GM18873 (cell line): Measurements from ENCODE around the gene VPS33B.
"Not testable (repeated sequence)": the region's sequence is repeated elsewhere in the genome, so short reads cannot be mapped to it uniquely, and the experiment has no call there.

Experiments
- ATAC-seq: cut with Tn5 transposase; IDR thresholded peaks from one replicate; pipeline ENCODE4 v1.9.1; 2021; ENCODE audit warnings: mild to moderate bottlenecking, moderate library complexity, moderate number of reproducible peaks; ENCODE audit not compliant: unreplicated experiment, low FRiP score

Gene VPS33B

DNA sequence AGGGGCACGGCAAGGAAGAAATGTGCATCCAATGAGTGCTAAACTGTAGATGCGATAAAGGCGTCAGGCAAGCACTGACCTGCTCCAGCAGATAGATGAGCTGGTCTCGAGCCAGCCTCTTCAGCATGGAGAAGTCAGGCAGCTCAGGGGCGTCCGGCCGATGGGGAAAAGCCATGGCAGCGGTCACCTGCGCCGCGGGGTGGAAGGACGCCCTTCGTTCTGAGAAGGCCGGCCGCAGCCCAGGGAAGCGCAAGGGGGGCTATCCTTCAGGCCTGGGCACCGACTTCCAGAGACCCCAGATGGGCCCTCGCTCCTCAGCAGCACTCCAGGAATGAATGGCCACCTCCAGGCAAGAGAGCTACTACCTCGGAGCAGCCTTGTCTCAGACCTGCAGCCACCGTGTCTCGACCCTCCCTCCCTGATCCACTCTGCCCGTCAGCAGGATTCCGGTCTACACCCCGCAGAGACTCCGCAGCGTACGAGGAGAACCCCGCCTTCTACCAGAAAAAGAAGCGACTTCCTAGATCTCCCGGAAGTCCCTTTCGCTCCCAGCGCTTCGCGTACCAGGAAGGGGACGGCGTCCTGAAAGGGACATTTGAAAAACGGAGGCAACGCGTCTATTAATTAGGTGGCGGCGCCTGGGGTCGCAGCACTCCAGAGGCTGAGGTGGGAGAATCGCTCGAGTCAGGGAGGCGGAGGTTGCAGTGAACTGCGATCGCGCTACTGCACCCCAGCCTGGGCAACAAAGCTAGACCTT, at the start of gene VPS33B:
VPS33B (minus strand) TSS at position 520 of the 757 bp plus-strand sequence; CDS start at position 175, 345 bp downstream.
- no peak for ATAC-seq

DNA sequence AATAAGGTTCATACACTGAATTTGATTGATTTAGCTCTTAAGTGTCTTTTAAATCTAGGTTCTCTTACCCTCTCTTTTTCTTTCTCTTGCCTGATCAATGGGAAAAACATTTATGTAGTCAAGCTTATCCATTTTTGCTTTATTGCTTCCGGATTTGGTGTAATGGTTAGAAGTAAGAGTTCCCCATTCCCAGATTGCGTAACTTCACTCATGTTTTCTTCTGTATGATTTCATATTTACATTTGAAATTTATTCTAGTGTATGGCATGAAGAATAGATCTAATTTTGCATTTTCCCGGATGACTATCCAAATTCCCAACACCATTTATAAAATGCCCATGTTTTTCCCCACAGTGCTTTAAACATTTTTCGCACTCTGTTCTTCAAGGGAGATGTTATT, 49.8 kb upstream of the VPS33B start:
- no peak for ATAC-seq

DNA sequence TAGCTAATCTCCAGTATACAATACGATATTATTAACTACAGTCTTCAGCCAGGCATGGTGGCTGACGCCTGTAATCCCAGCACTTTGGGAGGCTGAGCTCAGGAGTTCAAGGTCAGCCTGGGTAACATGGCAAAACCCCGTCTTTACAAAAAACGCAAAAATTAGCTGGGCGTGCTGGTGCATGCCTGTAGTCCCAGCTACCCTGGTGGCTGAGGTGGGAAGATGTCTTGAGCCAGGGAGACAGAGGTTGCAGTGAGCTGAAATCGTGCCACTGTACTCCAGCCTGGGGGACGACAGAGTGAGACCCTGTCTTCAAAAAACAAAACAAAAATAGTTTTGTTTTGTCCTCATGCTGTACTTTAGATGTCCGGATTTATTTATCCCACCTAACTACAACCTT, 48.5 kb upstream of the VPS33B start:
- ATAC-seq: no peak

- ATAC-seq: no peak
Observed at GRCh38 chr15:91068966-91069365, 46.6 kb upstream of the VPS33B start.

DNA sequence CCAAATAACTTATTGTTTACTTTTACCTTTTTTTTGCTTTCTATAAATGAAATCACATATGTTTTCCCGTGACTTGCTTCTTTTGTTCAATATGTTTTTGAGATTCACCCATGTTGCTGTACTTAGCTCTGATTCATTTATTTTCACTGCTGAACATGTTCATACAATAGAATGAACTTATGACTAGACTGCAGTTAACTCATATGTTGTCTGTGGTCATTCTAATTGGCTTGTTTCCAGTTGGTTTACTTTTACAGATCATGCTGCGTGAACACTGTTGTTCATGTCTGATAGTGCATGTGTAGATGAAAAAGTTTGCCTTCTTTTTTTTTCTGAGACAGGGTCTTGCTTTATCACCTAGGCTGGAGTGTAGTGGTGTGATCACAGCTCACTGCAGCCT, 46.0 kb upstream of the VPS33B start:
- no peak for ATAC-seq

- no peak for ATAC-seq
Observed at GRCh38 chr15:91067036-91067435, 44.6 kb upstream of the VPS33B start.

GRCh38 chr15:91065505-91065904, 43.1 kb upstream of the VPS33B start:
- ATAC-seq: no peak

DNA sequence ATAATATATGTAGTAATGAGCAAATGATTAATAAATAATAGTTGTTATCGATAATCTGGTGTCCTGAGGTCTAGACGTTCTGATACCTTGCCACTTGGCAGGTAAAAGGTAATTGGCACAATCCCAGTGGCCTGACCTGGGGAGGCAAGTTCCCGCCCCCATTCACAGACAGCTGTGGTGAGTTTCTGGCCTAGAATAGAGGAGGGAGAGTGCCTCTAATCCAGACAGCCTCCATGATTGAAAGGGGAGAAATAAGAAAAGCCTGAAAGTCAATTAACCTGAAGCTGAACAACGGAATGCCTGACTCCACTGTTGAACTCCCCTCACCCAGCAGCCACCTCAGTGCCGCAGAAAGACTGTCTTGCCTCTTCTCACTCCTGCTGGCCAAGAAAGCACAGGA, 39.6 kb upstream of the VPS33B start:
- ATAC-seq: no peak

DNA sequence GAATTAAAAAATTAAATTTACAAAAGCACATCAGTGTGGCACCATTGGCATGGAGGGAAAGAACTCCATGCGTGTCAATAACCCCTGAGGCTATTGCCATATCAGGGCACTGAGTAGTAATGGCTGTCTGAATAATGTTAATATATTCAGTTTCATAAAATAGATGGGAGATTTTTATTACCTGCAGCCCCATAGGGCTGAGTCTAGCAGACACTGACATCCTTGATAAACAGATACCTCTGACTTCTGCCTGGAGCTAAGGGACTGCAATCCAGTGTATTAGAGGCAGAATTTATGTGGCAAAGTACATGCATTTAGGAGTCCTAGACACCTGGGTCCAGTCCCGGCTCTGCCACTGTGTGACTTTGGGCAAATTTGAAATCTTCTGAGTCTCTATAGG, 38.8 kb upstream of the VPS33B start:
- ATAC-seq: no peak

DNA sequence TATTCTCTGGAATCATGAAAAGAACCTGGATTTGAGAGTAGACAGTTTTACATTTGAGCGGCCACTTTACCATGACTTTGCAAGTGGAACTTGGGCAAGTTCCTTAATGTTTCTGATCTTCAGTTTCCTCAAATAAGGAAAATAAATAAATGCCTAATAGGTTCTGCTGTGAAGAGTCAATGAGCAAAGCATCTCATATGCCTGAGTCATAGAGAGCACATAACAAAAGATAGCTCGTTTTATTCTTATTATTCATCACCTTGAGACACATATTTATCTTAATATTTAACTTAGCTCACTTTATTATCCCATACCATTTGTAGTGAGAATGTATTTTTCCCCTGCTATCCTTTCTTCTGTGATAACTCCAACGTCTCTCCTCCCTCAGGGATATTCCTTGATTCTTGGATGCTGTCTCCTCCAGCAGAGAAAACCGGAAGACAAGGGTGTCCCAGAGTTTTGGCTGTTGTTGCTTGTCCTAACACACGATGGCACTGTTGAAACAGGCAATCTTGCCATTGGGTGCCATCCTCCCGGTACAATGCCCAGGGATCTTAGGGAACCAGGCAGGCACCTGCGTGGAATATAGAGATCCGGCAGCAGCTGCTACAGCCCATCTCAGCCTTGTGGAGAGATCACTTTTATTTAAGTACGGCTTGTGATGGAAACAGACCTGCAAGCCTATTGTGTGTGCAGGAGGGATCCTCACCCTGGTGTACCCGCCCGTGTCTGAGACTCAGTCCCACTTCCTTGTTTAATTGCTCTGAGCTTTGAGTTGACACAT, 33.3 kb upstream of the VPS33B start:
- no peak for ATAC-seq

DNA sequence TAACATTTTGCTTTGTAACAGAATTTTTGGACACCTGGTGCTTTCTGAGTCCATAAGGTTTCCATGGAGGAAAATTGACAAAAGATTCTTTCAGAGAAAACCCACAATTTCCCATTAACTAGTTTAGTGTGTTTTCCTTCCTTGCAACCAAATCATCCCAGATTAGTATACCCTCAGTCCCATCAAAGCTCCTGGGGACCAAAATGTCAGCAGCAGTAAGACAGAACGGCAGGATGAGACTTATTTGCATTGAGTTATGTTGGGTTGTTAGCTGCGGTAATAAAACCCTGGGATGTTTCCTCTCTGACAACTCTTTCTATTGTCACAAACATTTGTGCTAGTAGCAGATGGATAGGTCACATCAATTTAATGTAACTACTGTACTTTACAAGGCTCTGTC, 32.4 kb upstream of the VPS33B start:
- no peak for ATAC-seq

DNA sequence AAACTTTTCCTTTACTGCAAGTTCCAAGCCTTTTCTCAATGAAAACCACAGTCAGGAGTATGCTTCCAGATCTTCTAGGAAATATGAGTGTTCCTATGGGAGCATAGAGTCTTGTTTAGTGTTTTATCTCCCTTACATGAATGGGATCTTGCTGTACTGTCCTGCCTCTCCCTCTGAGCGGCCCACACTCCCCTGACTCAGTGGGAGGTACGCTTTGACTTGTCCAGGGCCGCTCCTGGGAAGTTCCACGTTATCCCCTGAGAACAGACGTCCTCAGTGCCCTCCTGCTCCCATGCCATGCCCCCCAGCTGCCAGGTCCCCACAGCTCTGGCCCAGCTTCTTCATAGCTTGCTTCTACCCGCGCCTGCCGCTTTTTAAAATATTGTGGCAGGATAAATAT, 28.9 kb upstream of the VPS33B start:
- ATAC-seq: no peak

- no peak for ATAC-seq
Observed at GRCh38 chr15:91050128-91050455, 27.7 kb upstream of the VPS33B start.

- no peak for ATAC-seq
Observed at GRCh38 chr15:91049378-91050127, 27.2 kb upstream of the VPS33B start.

DNA sequence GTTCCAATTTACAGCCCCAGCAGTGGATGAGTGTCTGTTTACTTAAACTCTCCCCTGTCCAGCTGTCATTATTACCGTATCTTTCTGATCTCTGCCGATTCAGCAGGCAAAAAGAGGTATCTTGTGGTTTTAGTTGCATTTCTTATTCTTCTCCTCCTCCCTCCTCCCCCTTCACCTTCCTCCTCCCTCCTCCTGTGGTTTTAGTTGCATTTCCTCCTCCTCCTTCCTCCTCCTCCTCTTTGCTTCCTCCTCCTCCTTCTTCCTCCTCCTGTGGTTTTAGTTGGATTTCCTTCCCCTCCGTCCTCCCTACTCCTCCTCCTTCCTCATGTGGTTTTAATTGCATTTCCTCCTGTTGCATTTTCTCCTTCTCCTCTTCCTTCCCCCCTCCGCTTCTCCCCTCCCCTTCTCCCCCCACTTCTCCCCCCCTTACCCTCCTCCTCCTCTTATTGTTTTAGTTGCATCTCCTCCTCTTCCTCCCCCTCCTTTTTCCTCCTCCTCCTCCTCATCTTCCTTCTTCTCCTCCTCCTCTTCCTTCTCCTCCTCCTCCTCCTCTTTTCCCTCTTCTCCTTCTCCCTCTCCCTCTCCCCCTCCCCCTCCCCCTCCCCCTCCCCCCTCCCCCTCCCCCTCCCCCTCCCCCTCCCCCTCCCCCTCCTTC, 25.3 kb upstream of the VPS33B start:
- no peak for ATAC-seq

DNA sequence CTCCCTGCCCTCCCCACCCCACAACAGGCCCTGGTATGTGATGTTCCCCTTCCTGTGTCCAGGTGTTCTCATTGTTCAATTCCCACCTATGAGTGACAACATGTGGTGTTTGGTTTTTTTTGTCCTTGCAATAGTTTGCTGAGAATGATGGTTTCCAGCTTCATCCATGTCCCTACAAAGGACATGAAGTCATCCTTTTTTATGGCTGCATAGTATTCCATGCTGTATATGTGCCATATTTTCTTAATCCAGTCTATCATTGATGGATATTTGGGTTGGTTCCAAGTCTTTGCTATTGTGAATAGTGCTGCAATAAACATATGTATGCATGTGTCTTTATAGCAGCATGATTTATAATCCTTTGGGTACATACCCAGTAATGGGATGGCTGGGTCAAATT, 23.7 kb upstream of the VPS33B start:
- ATAC-seq: not testable (repeated sequence)

GRCh38 chr15:91045065-91045464, 22.7 kb upstream of the VPS33B start:
- no peak for ATAC-seq

DNA sequence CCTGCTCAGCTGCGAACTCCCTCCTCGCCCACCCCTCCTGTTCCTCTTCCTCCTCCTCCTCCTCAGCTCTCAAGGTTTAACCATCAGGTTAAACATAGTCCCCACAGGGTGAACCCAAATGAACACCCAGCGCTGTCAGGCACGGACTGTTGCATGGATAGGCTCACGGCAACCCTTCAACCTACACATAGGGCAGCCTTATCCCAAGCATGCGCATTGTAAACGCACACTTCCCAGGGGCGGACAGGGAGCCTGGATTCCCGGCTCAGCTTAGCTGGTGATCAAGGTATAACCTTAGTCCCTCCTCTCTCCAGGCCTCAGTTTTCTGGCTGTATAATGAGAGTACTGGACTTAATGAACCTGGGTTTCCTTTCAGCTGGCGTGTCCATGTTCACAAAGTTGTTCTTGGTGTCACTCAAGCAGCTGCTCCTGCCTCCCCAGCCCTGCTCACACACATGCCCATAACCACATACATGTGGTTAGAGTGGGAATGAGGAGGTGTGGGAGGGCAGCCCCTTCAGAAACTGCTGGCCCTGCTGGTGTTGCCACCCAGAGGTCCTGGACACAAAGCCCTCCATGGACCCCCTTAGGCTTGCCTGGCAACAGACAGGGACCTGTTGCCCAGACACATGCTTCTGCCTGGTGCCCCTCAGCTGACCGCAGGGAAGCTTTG, 20.9 kb upstream of the VPS33B start:
- ATAC-seq: no peak

GRCh38 chr15:91040856-91041255, 18.5 kb upstream of the VPS33B start:
- ATAC-seq: no peak

- ATAC-seq: no peak
Observed at GRCh38 chr15:91039996-91040395, 17.6 kb upstream of the VPS33B start.
